ENCODE results near the gene RHBDF1. TPM values are rescaled to one million over a fixed set of nuclear protein-coding genes. Genes with fewer than 3 reads are reported as not detected.
A peak's percentile ranks its signal among the peaks of the same experiment; 100 is the strongest.

The RHBDF1 gene
- total and polyA plus RNA-seq, 10 donors = 6.5 to 23.0 (median 10.6) TPM

GRCh38 chr16:37511-37910 is 34.9 kb downstream of the RHBDF1 start:
- no peak for DNase-seq
- WGBS, 5 donors = 48 to 54% (median 53%) methylated on average over 5 of the region's 5 CpGs

GRCh38 chr16:36336-36984 is 36.0 kb downstream of the RHBDF1 start:
- no peak for DNase-seq
- 85 to 94% (median 90%) methylated on average over 14 to 15 of the region's 15 CpGs for WGBS, 5 donors
- TF ChIP-seq, protein P1, sequence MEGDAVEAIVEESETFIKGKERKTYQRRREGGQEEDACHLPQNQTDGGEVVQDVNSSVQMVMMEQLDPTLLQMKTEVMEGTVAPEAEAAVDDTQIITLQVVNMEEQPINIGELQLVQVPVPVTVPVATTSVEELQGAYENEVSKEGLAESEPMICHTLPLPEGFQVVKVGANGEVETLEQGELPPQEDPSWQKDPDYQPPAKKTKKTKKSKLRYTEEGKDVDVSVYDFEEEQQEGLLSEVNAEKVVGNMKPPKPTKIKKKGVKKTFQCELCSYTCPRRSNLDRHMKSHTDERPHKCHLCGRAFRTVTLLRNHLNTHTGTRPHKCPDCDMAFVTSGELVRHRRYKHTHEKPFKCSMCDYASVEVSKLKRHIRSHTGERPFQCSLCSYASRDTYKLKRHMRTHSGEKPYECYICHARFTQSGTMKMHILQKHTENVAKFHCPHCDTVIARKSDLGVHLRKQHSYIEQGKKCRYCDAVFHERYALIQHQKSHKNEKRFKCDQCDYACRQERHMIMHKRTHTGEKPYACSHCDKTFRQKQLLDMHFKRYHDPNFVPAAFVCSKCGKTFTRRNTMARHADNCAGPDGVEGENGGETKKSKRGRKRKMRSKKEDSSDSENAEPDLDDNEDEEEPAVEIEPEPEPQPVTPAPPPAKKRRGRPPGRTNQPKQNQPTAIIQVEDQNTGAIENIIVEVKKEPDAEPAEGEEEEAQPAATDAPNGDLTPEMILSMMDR (IDR thresholded peaks at IDR 0.05 in 8 of 11, conservative IDR thresholded peaks at IDR 0.05 in 3 of 11) = no peak
- TF ChIP-seq POLR2AphosphoS5 (IDR thresholded peaks at IDR 0.05) (peak in 1 of 3 donors; percentile 19), POLR2A (IDR thresholded peaks at IDR 0.05) (no peak)

More at GRCh38 chr16:37511-37910, 34.9 kb downstream of the RHBDF1 start:
- peak in 1 of 3 donors; percentile 33 for TF ChIP-seq POLR2AphosphoS5 (IDR thresholded peaks at IDR 0.05)
- TF ChIP-seq, protein P1 (IDR thresholded peaks at IDR 0.05 in 8 of 11, conservative IDR thresholded peaks at IDR 0.05 in 3 of 11) = no peak
- no peak for TF ChIP-seq POLR2A (IDR thresholded peaks at IDR 0.05)
- H3K9me3 ChIP-seq = no peaks in the 10 kb centered on the region
- peaks cover 11 to 82% (median 59%) of the 10 kb centered on the region in 6 donors for H3K4me1 ChIP-seq
- peaks cover 0 to 17% (median 2%) of the 10 kb centered on the region in 6 donors for H3K36me3 ChIP-seq
- peak overlapping the region in 1 of 8 donors; percentile 25 for H3K4me3 ChIP-seq
- H3K27ac ChIP-seq = peak overlapping the region in 7 of 8 donors; percentile 55 to 90 (median 82)
- H3K27me3 ChIP-seq (replicated peaks in 1 of 7) = no peaks in the 10 kb centered on the region
- intact Hi-C loops (cut with DNase I; ENCODE audit: low total_unique reads) = no loop called here

DNA sequence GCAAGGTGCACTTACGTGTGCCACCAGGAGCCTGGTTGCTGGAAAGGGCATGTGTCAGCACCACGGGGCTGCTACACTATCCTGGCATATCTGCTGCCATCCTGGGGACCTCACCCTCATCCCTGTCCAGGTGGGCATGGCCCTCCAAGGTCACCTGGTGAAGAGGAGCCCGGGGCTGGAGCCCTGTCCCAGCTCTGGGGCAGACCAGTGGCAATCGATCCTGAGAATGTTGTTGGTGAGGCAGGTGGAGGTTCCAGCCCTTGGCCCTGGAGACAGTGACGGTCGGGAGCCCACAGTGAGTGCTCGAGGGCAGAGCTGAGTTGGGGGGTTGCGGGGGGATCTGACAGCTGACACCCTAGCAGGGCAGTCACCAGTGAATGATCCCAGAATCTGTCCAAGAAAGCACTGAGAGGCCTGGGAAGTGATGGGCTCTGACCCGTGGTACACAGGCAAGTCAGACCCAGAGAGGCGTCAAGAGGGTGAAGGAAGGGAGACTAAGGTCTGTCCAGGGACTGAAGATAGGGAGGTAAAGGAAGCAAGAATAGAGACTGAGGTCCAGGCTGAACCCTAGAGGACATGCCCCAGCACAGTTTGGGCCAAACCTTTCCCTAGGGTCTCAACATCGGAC is 36.6 kb downstream of the RHBDF1 start:
- Histone ChIP-seq H3K36me3 (peaks cover 0 to 4% (median 0%) of the 10 kb centered on the region in 6 donors), H3K27me3 (replicated peaks in 1 of 7) (no peaks in the 10 kb centered on the region), H3K4me3 (peak overlapping the region in 2 of 8 donors; percentile 34 to 61), H3K4me1 (peaks cover 11 to 72% (median 58%) of the 10 kb centered on the region in 6 donors), H3K9me3 (no peaks in the 10 kb centered on the region), H3K27ac (peak overlapping the region; percentile 66 to 90 (median 82))
- intact Hi-C loops (cut with DNase I; ENCODE audit: low total_unique reads) = no loop called here
- no peak for DNase-seq
- 87 to 90% (median 88%) methylated on average over 10 to 11 of the region's 11 CpGs for WGBS, 5 donors
- TF ChIP-seq, protein P1 (IDR thresholded peaks at IDR 0.05 in 8 of 11, conservative IDR thresholded peaks at IDR 0.05 in 3 of 11) = no peak
- no peak for TF ChIP-seq POLR2A (IDR thresholded peaks at IDR 0.05)
- no peak for TF ChIP-seq POLR2AphosphoS5 (IDR thresholded peaks at IDR 0.05)

More at GRCh38 chr16:36336-36984, 36.0 kb downstream of the RHBDF1 start:
- Histone ChIP-seq H3K4me3 (no peak overlapping the region), H3K27me3 (replicated peaks in 1 of 7) (no peaks in the 10 kb centered on the region), H3K4me1 (peaks cover 11 to 72% (median 58%) of the 10 kb centered on the region in 6 donors), H3K9me3 (no peaks in the 10 kb centered on the region), H3K36me3 (peaks cover 0 to 7% (median 0%) of the 10 kb centered on the region in 6 donors), H3K27ac (peak overlapping the region in 5 of 8 donors; percentile 70 to 90 (median 85))
- intact Hi-C loops (cut with DNase I; ENCODE audit: low total_unique reads) = no loop called here
